Kidney (tissue), 14 donors: ENCODE data around the gene PALD1. TPM values are rescaled to one million over a fixed set of nuclear protein-coding genes. Genes with fewer than 3 reads are reported as not detected.

Source experiments
- DNase-seq, 5 donors: peaks; one replicate each; pipeline ENCODE4 v3.0.0-alpha.2; 2013 to 2020
- FAIRE-seq: peaks from 2 replicates; lab custom pipeline; 2012; peaks lifted over from hg19 to GRCh38; lab: Jason Lieb, UNC
- H3K27ac ChIP-seq, 2 donors: one replicate each; pipeline ENCODE4 v1.7.0; 2013; ENCODE audit warnings: low read depth in 2 of 2, low read length in 2 of 2, inconsistent platforms in 1 of 2
- H3K27me3 ChIP-seq: one replicate; pipeline ENCODE4 v1.7.1; 2013; ENCODE audit warnings: low read length, inconsistent platforms; ENCODE audit not compliant: control insufficient read depth, insufficient read depth
- H3K36me3 ChIP-seq, 3 donors: one replicate each; pipeline versions ENCODE4 v1.7.0 to v1.7.1; 2013; ENCODE audit warnings: low read length in 3 of 3, control low read depth in 1 of 3, inconsistent platforms in 1 of 3; ENCODE audit not compliant: insufficient read depth in 3 of 3, control insufficient read depth in 2 of 3
- H3K4me1 ChIP-seq, 3 donors: one replicate each; pipeline versions ENCODE4 v1.7.0 to v1.7.1; 2013; ENCODE audit warnings: low read length in 3 of 3, inconsistent platforms in 1 of 3, low read depth in 1 of 3; ENCODE audit not compliant: control insufficient read depth in 2 of 3, insufficient read depth in 2 of 3
- H3K4me3 ChIP-seq, 3 donors: one replicate each; pipeline versions ENCODE4 v1.7.0 to v1.8.1; 2013; ENCODE audit warnings: low read length in 3 of 3, control low read depth in 1 of 3, inconsistent platforms in 1 of 3
- H3K9ac ChIP-seq, 3 donors: one replicate each; pipeline versions ENCODE4 v1.7.0 to v1.7.1; 2013; ENCODE audit warnings: low read length in 3 of 3, control low read depth in 1 of 3, inconsistent platforms in 1 of 3
- H3K9me3 ChIP-seq, 3 donors: one replicate each; pipeline versions ENCODE4 v1.7.0 to v1.7.1; 2013; ENCODE audit warnings: low read length in 3 of 3, control low read depth in 1 of 3, inconsistent platforms in 1 of 3; ENCODE audit not compliant: control insufficient read depth in 2 of 3, insufficient read depth in 1 of 3
- CTCF ChIP-seq: IDR thresholded peaks from 3 replicates; pipeline ENCODE4 v1.5.1; 2012; ENCODE audit warnings: mild to moderate bottlenecking, moderate library complexity, borderline replicate concordance; ENCODE audit not compliant: insufficient read depth; ENCODE audit errors: extremely low read depth
- intact Hi-C: fragments of 100-400 bp; cut with DNase I; formaldehyde crosslinking; loops from one replicate; pipeline ENCODE4 v1.11.1; 2022
- polyA plus RNA-seq: library from polyadenylated mRNA; stranded (reverse); fragments of 350-450 nt; fragmentation: Illumina TruSeq; extraction: RNeasy Lipid Tissue Mini Kit (QIAGEN cat#74804); gene quantifications from one replicate; pipeline ENCODE4 v1.2.3, GENCODE V29; 2014; ENCODE audit warnings: low read depth, low replicate concordance; ENCODE audit not compliant: insufficient read depth
- total RNA-seq: library from RNA; stranded (reverse); fragmentation: NEBNext Ultra II Directional; extraction: Animal tissue kit (Norgen Biotek cat#: 25700); gene quantifications from one replicate; pipeline ENCODE4 v1.2.1, GENCODE V29; 2021
- donor health status: control.
- donor health status: control.
- donor health status: control.
- donor health status: control.
- donor health status: control.
- donor health status: DM: yes; HTN: yes; CAD: no.
- donor health status: Normal renal cell carcinoma (clear cell type).

The PALD1 gene
- total and polyA plus RNA-seq, 2 donors from 2014 or later, result 3.0 to 14.4 TPM

GRCh38 chr10:70587045-70587658 lies 108.6 kb downstream of the PALD1 start:
- DNase-seq, result no peak

GRCh38 chr10:70588255-70588654 lies 109.7 kb downstream of the PALD1 start:
- Histone ChIP-seq H3K4me1 (no peaks in the 10 kb centered on the region), H3K27ac (no peak overlapping the region), H3K9ac (no peak overlapping the region), H3K36me3 (no peaks in the 10 kb centered on the region), H3K4me3 (no peak overlapping the region), H3K9me3 (no peaks in the 10 kb centered on the region), H3K27me3 (no peaks in the 10 kb centered on the region)
- no peak for FAIRE-seq
- no peak for DNase-seq
- no peak for TF ChIP-seq CTCF
- intact Hi-C loops, result no loop called here

More at GRCh38 chr10:70587045-70587658, 108.6 kb downstream of the PALD1 start:
- FAIRE-seq, result no peak
- no peaks in the 10 kb centered on the region for H3K4me1 ChIP-seq
- no peaks in the 10 kb centered on the region for H3K36me3 ChIP-seq
- intact Hi-C loops, result no loop called here
- TF ChIP-seq CTCF, result no peak
- H3K27ac ChIP-seq, result no peak overlapping the region
- no peaks in the 10 kb centered on the region for H3K27me3 ChIP-seq
- H3K4me3 ChIP-seq, result no peak overlapping the region
- H3K9ac ChIP-seq, result no peak overlapping the region
- H3K9me3 ChIP-seq, result no peaks in the 10 kb centered on the region

GRCh38 chr10:70588859-70589570 lies 110.4 kb downstream of the PALD1 start:
- Histone ChIP-seq H3K36me3 (no peaks in the 10 kb centered on the region), H3K9me3 (no peaks in the 10 kb centered on the region), H3K4me3 (no peak overlapping the region), H3K27me3 (no peaks in the 10 kb centered on the region), H3K4me1 (no peaks in the 10 kb centered on the region), H3K9ac (no peak overlapping the region), H3K27ac (no peak overlapping the region)
- intact Hi-C loops, result no loop called here
- DNase-seq, result no peak
- no peak for FAIRE-seq
- TF ChIP-seq CTCF, result no peak
